HCT116 (cell line): Measurements from ENCODE around the gene CGAS. TPM values are rescaled to one million over a fixed set of nuclear protein-coding genes. Genes with fewer than 3 reads are reported as not detected.

Experiments used
- ATAC-seq: fragments of 200-7000 bp; cut with Tn5 transposase; 2 replicates; pipeline ENCODE4 v1.9.1; 2020; ENCODE audit warnings: mild to moderate bottlenecking, moderate library complexity
- BruUV-seq: library from RNA; stranded (reverse); fragments of 400-500 nt; replicated peaks from 2 replicates; lab custom pipeline; 2021; lab: Mats Ljungman, UMichigan
- CTCF ChIA-PET: fragments of 300-600 bp; sonication (Branson Sonifier 250); formaldehyde crosslinking; loops from one replicate; lab custom pipeline; 2021; ENCODE audit warnings: antibody characterized with exemption; lab: Charles Lee
- POLR2A ChIA-PET: fragments of 300-600, 350-600 bp; sonication (Branson Sonifier 250); formaldehyde crosslinking; loops from one replicate; lab custom pipeline; 2021; ENCODE audit warnings: antibody characterized with exemption; lab: Charles Lee
- RAD21 ChIA-PET, 2 experiments: fragments of 300-600 bp; sonication (Branson Sonifier 250); formaldehyde crosslinking; loops; one replicate each; lab custom pipeline; 2023; ENCODE audit warnings: low total read pairs in 2 of 2; ENCODE audit not compliant: uncharacterized antibody in 2 of 2, unreplicated experiment in 2 of 2, low non-redundant PET in 1 of 2; lab: Charles Lee
- DNase-seq: peaks from one replicate; pipeline ENCODE4 v3.0.0-alpha.2; 2010; ENCODE audit warnings: low read depth, low spot score
- H2AFZ ChIP-seq: fragments of 200-600 bp; shearing (Covaris generic), sonication (generic); 2 replicates; pipeline ENCODE4 v1.6.1; 2017; ENCODE audit warnings: low read depth, mixed run types, mixed read lengths, antibody characterized with exemption, low read length; ENCODE audit not compliant: poor library complexity, severe bottlenecking
- H3K27ac ChIP-seq: 2 replicates; pipeline ENCODE4 v1.5.1; 2012; ENCODE audit warnings: low read depth, low read length
- H3K27me3 ChIP-seq: fragments of 200-600 bp; sonication (generic); 2 replicates; pipeline ENCODE4 v1.6.1; 2016; ENCODE audit warnings: mixed run types, low read length, mixed read lengths; ENCODE audit not compliant: insufficient read depth
- H3K36me3 ChIP-seq, 2 experiments: fragments of 200-500 bp in 1 of 2; fragments of 200-600 bp in 1 of 2; sonication (Bioruptor generic) in 1 of 2; sonication (generic) in 1 of 2; 2 replicates each; pipeline versions ENCODE4 v1.5.1 to v1.6.1; 2014 to 2016; ENCODE audit warnings: low read length in 2 of 2, inconsistent platforms in 1 of 2, mixed read lengths in 1 of 2, mixed run types in 1 of 2; ENCODE audit not compliant: insufficient read depth in 2 of 2, control insufficient read depth in 1 of 2
- H3K4me1 ChIP-seq, 2 experiments: fragments of 200-600 bp in 1 of 2; sonication (generic) in 1 of 2; 2 replicates each; pipeline versions ENCODE4 v1.5.1 to v1.6.1; 2012 to 2017; ENCODE audit warnings: low read length in 2 of 2, inconsistent platforms in 1 of 2, mild to moderate bottlenecking in 1 of 2, mixed read lengths in 1 of 2, mixed run types in 1 of 2, moderate library complexity in 1 of 2; ENCODE audit not compliant: insufficient read depth in 2 of 2, control insufficient read depth in 1 of 2
- H3K4me2 ChIP-seq: fragments of 200-600 bp; sonication (generic); 2 replicates; pipeline ENCODE4 v1.6.1; 2017; ENCODE audit warnings: mixed run types, low read length, mixed read lengths
- H3K4me3 ChIP-seq, 2 experiments: fragments of 200-600 bp in 1 of 2; sonication (generic) in 1 of 2; replicated peaks in 1 of 2; 2 replicates each; pipeline ENCODE4 v1.5.1; 2011 to 2016; ENCODE audit warnings: low read length in 2 of 2, control low read depth in 1 of 2, low read depth in 1 of 2, mild to moderate bottlenecking in 1 of 2, mixed read lengths in 1 of 2, mixed run types in 1 of 2
- H3K79me2 ChIP-seq: fragments of 200-600 bp; sonication (generic); 2 replicates; pipeline ENCODE4 v1.6.1; 2017; ENCODE audit warnings: mild to moderate bottlenecking, mixed run types, low read length, moderate library complexity, mixed read lengths; ENCODE audit not compliant: insufficient read depth
- H3K9ac ChIP-seq: fragments of 200-600 bp; sonication (generic); 2 replicates; pipeline ENCODE4 v1.6.1; 2016; ENCODE audit warnings: low read length, mixed read lengths
- H3K9me2 ChIP-seq: fragments of 200-600 bp; sonication (generic), shearing (Covaris generic); 2 replicates; pipeline ENCODE4 v1.6.1; 2017; ENCODE audit warnings: mixed run types, mild to moderate bottlenecking, moderate library complexity; ENCODE audit not compliant: insufficient read depth
- H3K9me3 ChIP-seq, 2 experiments: fragments of 200-500 bp in 1 of 2; fragments of 200-600 bp in 1 of 2; sonication (Bioruptor generic) in 1 of 2; sonication (generic) in 1 of 2; 2 replicates each; pipeline ENCODE4 v1.6.1; 2014 to 2017; ENCODE audit warnings: low read length in 2 of 2, mixed read lengths in 2 of 2, inconsistent platforms in 1 of 2, low read depth in 1 of 2, mild to moderate bottlenecking in 1 of 2, mixed run types in 1 of 2, moderate library complexity in 1 of 2; ENCODE audit not compliant: control insufficient read depth in 1 of 2, insufficient read depth in 1 of 2
- H4K20me1 ChIP-seq: fragments of 200-600 bp; sonication (generic), shearing (Covaris generic); 2 replicates; pipeline ENCODE4 v1.6.1; 2017; ENCODE audit warnings: mixed run types, mild to moderate bottlenecking, moderate library complexity; ENCODE audit not compliant: insufficient read depth
- CBX3 ChIP-seq: IDR thresholded peaks from 2 replicates; pipeline ENCODE4 v1.6.1; 2012; ENCODE audit warnings: low read depth
- EGR1 ChIP-seq: IDR thresholded peaks from 2 replicates; pipeline ENCODE4 v1.6.1; 2012; ENCODE audit warnings: low read depth
- ELF1 ChIP-seq: IDR thresholded peaks from 2 replicates; pipeline ENCODE4 v1.6.1; 2012; ENCODE audit warnings: low read depth, borderline replicate concordance
- EZH2 ChIP-seq: fragments of 200-600 bp; sonication (generic); IDR thresholded peaks from 2 replicates; pipeline ENCODE4 v1.6.1; 2017; ENCODE audit warnings: antibody characterized with exemption, mixed run types
- JUND ChIP-seq: IDR thresholded peaks from 2 replicates; pipeline ENCODE4 v1.6.1; 2012
- SP1 ChIP-seq: IDR thresholded peaks from 2 replicates; pipeline ENCODE4 v1.6.1; 2012; ENCODE audit warnings: low read depth
- SRF ChIP-seq: IDR thresholded peaks from 2 replicates; pipeline ENCODE4 v1.6.1; 2012; ENCODE audit warnings: low read depth
- ZFX ChIP-seq: fragments of 450-650 bp; IDR thresholded peaks from 2 replicates; pipeline ENCODE4 v1.6.1; 2017
- intact Hi-C: fragments of 100-400 bp; cut with micrococcal nuclease; formaldehyde crosslinking; loops from 2 replicates; pipeline ENCODE4 v1.10.0; 2022
- total RNA-seq: library from RNA; stranded (reverse); gene quantifications from one replicate; pipeline ENCODE4 v1.2.1, GENCODE V29; 2021; ENCODE audit not compliant: unreplicated experiment
- TF ChIP-seq, protein P1 (sequence below): IDR thresholded peaks from 2 replicates; pipeline ENCODE4 v1.6.1; 2012

The CGAS gene
- total RNA-seq, 1 experiment from 2014 or later = 0.27 TPM

DNA sequence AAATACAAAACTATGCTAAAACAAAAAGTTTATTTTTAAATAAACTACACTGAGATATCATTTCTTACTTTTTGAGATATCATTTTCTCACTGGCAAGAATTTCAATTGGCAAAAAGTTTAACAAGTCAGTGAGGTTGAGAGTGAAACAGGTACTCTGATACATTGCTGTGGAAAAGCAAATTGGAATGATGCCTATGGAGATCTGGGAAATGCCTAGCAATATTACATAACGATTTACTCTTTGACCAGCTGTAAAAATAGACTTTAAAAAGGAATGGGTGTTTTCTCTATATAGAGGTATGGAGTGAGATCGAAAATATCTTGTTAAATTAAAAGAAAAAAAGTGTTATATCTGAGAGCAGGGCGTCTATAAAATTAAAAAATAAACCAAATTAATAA lies 16.9 kb downstream of the CGAS start (continued):
- no peak for TF ChIP-seq SP1

DNA sequence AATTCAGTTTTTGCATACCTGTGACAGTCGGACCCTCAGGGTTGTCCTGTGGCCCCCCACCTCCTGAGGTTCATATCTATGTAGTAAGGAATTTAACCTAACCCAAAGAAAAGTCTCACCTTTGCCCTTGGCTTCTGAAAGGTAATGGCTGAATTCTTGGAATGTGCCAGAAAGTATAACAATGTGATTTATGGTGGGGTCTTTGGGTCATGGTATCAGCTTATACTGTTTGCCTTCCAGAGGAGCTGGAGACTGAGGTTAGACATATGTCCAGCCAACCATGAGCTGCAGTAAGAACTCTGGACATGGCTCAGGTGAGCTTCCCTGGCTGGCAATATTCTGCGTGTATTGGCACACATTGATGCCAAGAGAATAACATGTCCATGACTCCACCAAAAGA lies 30.6 kb downstream of the CGAS start:
- intact Hi-C loops = no loop called here

DNA sequence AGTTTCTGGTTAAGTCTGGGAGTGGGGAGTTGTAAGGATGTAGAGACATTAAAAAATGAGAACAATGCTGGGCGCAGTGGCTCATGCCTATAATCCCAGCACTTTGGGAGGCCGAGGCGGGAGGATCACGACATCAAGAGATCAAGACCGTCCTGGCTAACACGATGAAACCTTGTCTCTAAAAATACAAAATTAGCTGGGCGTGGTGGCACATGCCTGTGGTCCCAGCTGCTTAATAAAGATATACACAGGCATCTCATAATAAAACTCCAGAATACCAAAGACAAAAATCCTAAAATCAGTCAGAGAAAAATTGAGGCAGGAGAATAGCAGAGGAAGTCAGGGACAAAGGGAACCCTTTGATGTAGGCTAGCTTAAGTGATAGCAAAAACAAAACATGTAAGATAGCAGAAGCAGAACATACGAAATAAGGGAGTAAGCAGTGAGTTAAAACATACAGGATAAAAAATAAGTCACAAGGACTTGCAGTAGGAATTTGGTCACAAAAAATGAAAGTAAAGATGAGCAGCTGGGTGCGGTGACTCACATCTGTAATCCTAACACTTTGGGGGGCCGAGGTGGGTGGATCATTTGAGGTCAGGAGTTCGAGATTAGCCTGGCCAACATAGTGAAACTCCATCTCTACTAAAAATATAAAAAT lies 33.9 kb downstream of the CGAS start:
- ChIA-PET CTCF (no interaction called here), POLR2A (no interaction called here), RAD21 (no interaction called here)
- H3K9ac ChIP-seq = no peak overlapping the region
- no peak overlapping the region for H3K4me2 ChIP-seq
- DNase-seq = no peak
- no TSS peak for BruUV-seq
- no peaks in the 10 kb centered on the region for H3K9me2 ChIP-seq
- H3K4me3 ChIP-seq = no peak overlapping the region
- H3K27ac ChIP-seq = no peak overlapping the region
- H3K27me3 ChIP-seq = no peaks in the 10 kb centered on the region
- H3K79me2 ChIP-seq = no peaks in the 10 kb centered on the region
- no peak overlapping the region for H2AFZ ChIP-seq
- no peaks in the 10 kb centered on the region for H3K9me3 ChIP-seq
- TF ChIP-seq SRF = no peak
- TF ChIP-seq CBX3 = no peak
- TF ChIP-seq, protein P1, sequence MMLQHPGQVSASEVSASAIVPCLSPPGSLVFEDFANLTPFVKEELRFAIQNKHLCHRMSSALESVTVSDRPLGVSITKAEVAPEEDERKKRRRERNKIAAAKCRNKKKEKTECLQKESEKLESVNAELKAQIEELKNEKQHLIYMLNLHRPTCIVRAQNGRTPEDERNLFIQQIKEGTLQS = no peak
- no peak for TF ChIP-seq EGR1
- no peak for TF ChIP-seq JUND
- no peak for TF ChIP-seq EZH2
- TF ChIP-seq ZFX = no peak
- no peaks in the 10 kb centered on the region for H3K36me3 ChIP-seq
- H3K4me1 ChIP-seq = no peaks in the 10 kb centered on the region
- intact Hi-C loops = no loop called here
- H4K20me1 ChIP-seq = no peaks in the 10 kb centered on the region
- ATAC-seq = no peak

More for the DNA sequence above, 30.6 kb downstream of the CGAS start:
- no peaks in the 10 kb centered on the region for H3K9me3 ChIP-seq
- no peak overlapping the region for H3K4me3 ChIP-seq
- CTCF ChIA-PET = no interaction called here
- TF ChIP-seq ELF1 (no peak), EGR1 (no peak)
- TF ChIP-seq, all 23 proteins: peak for 0
- Histone ChIP-seq H3K4me2 (no peak overlapping the region), H3K27ac (no peak overlapping the region), H3K36me3 (no peaks in the 10 kb centered on the region), H3K9ac (no peak overlapping the region), H3K9me2 (no peaks in the 10 kb centered on the region), H3K79me2 (no peaks in the 10 kb centered on the region), H3K4me1 (no peaks in the 10 kb centered on the region), H2AFZ (no peak overlapping the region), H4K20me1 (no peaks in the 10 kb centered on the region), H3K27me3 (no peaks in the 10 kb centered on the region)
- DNase-seq = no peak
- RAD21 ChIA-PET = no interaction called here
- BruUV-seq = no TSS peak
- POLR2A ChIA-PET = no interaction called here
- ATAC-seq = no peak
